ENCODE measurements around the gene ADGRL1. TPM values are rescaled to one million over a fixed set of nuclear protein-coding genes. Genes with fewer than 3 reads are reported as not detected.
"Not testable (repeated sequence)": the region's sequence is repeated elsewhere in the genome, so short reads cannot be mapped to it uniquely, and the experiment has no call there.

The ADGRL1 gene
- total and polyA plus RNA-seq, 2 donors (not counting 3 experiments of a cell fraction or from before 2014, with no cell fraction given): 7.3 to 8.3 TPM

- no peak overlapping the region for H3K4me2 ChIP-seq (ENCODE audit: insufficient read depth, low read length)
- no peaks in the 10 kb centered on the region for H3K9me1 ChIP-seq (replicated peaks; ENCODE audit: control insufficient read depth, extremely low read depth, insufficient read depth, low read length)
- no peaks in the 10 kb centered on the region for H4K20me1 ChIP-seq (replicated peaks; ENCODE audit: control insufficient read depth, extremely low read depth, insufficient read depth, low read length)
- no peaks in the 10 kb centered on the region for H3K27me3 ChIP-seq (ENCODE audit: control insufficient read depth in 2 of 2, insufficient read depth in 2 of 2, low read length in 2 of 2)
- no peaks in the 10 kb centered on the region for H3K79me2 ChIP-seq (ENCODE audit: control insufficient read depth, insufficient read depth, low read length)
- H3K4me1 ChIP-seq (ENCODE audit: control insufficient read depth, extremely low read depth, insufficient read depth, low read length): no peaks in the 10 kb centered on the region
- no peak for DNase-seq (ENCODE audit: low read depth, low spot score)
- POLR2A ChIA-PET: no interaction called here
- intact Hi-C loops (cut with micrococcal nuclease): no loop called here
- no peak overlapping the region for H3K27ac ChIP-seq (ENCODE audit: insufficient read depth, low read depth, low read length)
- TF ChIP-seq EZH2 (IDR thresholded peaks at IDR 0.05; ENCODE audit: borderline replicate concordance, low read depth, low read length, severe bottlenecking) (no peak), POLR2A (IDR thresholded peaks at IDR 0.05; ENCODE audit: low read depth, low read length) (no peak), POLR2AphosphoS5 (IDR thresholded peaks at IDR 0.05; ENCODE audit: insufficient read depth, low read depth, low read length) (no peak), CTCF (IDR thresholded peaks at IDR 0.05; ENCODE audit: extremely low read depth in 1 of 2, insufficient read depth in 1 of 2, low read depth in 1 of 2, low read length in 2 of 2) (no peak), GATA2 (IDR thresholded peaks at IDR 0.05; ENCODE audit: insufficient read depth, insufficient read length, low read depth, low read length) (no peak), MYC (IDR thresholded peaks at IDR 0.05; ENCODE audit: low read depth, low read length) (no peak), FOS (IDR thresholded peaks at IDR 0.05; ENCODE audit: borderline replicate concordance, insufficient read depth, low read length) (no peak), JUN (IDR thresholded peaks at IDR 0.05; ENCODE audit: borderline replicate concordance, insufficient read depth, insufficient read length, low read depth) (no peak), MAX (IDR thresholded peaks at IDR 0.05; ENCODE audit: insufficient read depth, insufficient read length) (no peak)
- no peak overlapping the region for H3K4me3 ChIP-seq (replicated peaks in 1 of 3; ENCODE audit: insufficient read depth in 1 of 3, low read depth in 1 of 3, low read length in 3 of 3)
- no peaks in the 10 kb centered on the region for H3K36me3 ChIP-seq (ENCODE audit: control insufficient read depth in 2 of 2, extremely low read depth in 1 of 2, insufficient read depth in 2 of 2, low read length in 2 of 2)
- BruUV-seq (replicated peaks): no TSS peak
- H3K9me3 ChIP-seq (replicated peaks; ENCODE audit: control insufficient read depth, insufficient read depth, low read length): no peaks in the 10 kb centered on the region
- no peak overlapping the region for H3K9ac ChIP-seq (replicated peaks; ENCODE audit: extremely low read depth, insufficient read depth, low read length)
- dilution Hi-C loops (cut with MboI; ENCODE audit: extremely low pct_ligation_motif_present, low sequenced_read_pairs): no loop called here
- FAIRE-seq: peak; percentile 60
- CTCF ChIA-PET: interaction anchor here (1.9 to 2.4 kb wide), 2 partner anchors 11 to 159 kb away, joined by 5 to 9 read pairs; no protein-coding TSS in a partner anchor
- H2AFZ ChIP-seq (ENCODE audit: low read depth, low read length): no peak overlapping the region
Measured at GRCh38 chr19:14189415-14189814, 16.6 kb downstream of the ADGRL1 start.

GRCh38 chr19:14188086-14188485, 17.9 kb downstream of the ADGRL1 start:
- H3K9me3 ChIP-seq (replicated peaks; ENCODE audit: control insufficient read depth, insufficient read depth, low read length); dilution Hi-C loops (cut with MboI; ENCODE audit: extremely low pct_ligation_motif_present, low sequenced_read_pairs); intact Hi-C loops (cut with micrococcal nuclease); BruUV-seq (replicated peaks); H2AFZ ChIP-seq (ENCODE audit: low read depth, low read length); H4K20me1 ChIP-seq (replicated peaks; ENCODE audit: control insufficient read depth, extremely low read depth, insufficient read depth, low read length); FAIRE-seq; H3K9ac ChIP-seq (replicated peaks; ENCODE audit: extremely low read depth, insufficient read depth, low read length); DNase-seq (ENCODE audit: low read depth, low spot score); H3K4me2 ChIP-seq (ENCODE audit: insufficient read depth, low read length); H3K79me2 ChIP-seq (ENCODE audit: control insufficient read depth, insufficient read depth, low read length); H3K27me3 ChIP-seq (ENCODE audit: control insufficient read depth in 2 of 2, insufficient read depth in 2 of 2, low read length in 2 of 2); POLR2A ChIA-PET; H3K4me3 ChIP-seq (replicated peaks in 1 of 3; ENCODE audit: insufficient read depth in 1 of 3, low read depth in 1 of 3, low read length in 3 of 3); H3K4me1 ChIP-seq (ENCODE audit: control insufficient read depth, extremely low read depth, insufficient read depth, low read length); H3K27ac ChIP-seq (ENCODE audit: insufficient read depth, low read depth, low read length); H3K36me3 ChIP-seq (ENCODE audit: control insufficient read depth in 2 of 2, extremely low read depth in 1 of 2, insufficient read depth in 2 of 2, low read length in 2 of 2); H3K9me1 ChIP-seq (replicated peaks; ENCODE audit: control insufficient read depth, extremely low read depth, insufficient read depth, low read length): not testable (repeated sequence)
- CTCF ChIA-PET: interaction anchor here (1.9 kb wide), 1 partner anchor 160 kb away, joined by 9 read pairs; no protein-coding TSS in a partner anchor
